Measurements from ENCODE around the gene ZAP70.
A peak's percentile ranks its signal among the peaks of the same experiment; 100 is the strongest.

Gene ZAP70

GRCh38 chr2:97755491-97755890, 42.1 kb downstream of the ZAP70 start:
- DNase-seq = no peak

- no peak for DNase-seq
Measured at GRCh38 chr2:97757062-97757461, 43.7 kb downstream of the ZAP70 start.

- DNase-seq = no peak
Measured at GRCh38 chr2:97758131-97758705, 44.8 kb downstream of the ZAP70 start.

DNA sequence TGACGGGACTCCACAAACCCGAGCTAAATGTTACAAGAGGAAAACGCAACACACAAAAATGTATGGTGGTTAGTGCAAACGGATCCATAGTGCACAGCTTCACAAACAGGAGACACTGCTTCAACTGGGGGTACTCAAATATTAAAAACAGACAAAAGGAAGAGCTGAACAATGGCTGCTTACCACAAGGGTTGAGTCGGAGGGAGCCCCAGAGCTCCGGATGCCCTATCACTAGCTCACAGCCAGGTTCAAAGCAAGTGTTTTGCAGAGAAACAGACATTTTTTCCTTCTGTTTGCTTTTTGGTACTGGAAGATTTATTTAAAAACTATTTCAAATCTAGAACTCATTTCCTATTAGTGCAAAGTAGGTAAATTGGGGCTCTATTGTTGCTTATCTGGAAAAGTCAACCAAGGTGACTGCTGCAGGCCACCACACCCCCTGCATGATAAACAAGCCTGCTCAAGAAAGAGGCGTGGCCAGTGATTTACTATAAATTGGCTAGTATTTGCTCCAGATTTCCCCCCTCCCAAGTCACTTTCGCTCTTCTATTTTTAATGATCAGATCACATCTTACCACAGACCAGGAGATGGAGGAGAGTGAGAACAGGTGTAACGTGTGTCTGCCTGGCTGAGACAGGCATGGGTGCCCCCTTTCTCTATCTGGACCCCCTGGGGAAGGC, 46.5 kb downstream of the ZAP70 start:
- no peak for DNase-seq

DNA sequence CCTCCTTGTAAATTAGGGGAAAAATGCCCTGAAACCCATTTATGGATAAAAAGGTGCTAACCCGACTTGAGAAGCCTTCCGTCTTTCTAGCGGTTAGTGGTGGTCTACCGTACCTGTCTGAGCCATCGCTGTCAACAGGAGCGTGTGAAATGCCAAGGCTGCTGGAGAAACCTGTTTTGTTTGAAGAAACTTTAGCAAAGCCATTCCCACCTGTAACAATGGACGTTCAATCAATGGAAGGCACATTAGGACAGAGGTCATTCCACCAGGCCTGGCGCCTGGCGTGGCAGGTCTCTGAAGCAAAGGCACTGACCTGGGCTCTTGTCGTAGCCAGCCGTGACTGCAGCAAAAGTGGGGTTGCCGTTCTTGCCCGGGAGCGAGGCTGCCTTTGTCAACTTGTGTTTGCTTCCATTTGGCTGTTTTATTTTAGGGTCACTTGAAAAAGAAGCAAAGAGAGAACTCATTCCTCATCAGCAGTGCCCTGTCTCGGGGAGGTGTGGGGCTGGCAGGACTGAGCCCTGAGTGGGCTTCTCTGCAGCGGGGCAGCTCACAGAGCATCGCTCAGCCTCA, 47.2 kb downstream of the ZAP70 start:
- no peak for DNase-seq

DNA sequence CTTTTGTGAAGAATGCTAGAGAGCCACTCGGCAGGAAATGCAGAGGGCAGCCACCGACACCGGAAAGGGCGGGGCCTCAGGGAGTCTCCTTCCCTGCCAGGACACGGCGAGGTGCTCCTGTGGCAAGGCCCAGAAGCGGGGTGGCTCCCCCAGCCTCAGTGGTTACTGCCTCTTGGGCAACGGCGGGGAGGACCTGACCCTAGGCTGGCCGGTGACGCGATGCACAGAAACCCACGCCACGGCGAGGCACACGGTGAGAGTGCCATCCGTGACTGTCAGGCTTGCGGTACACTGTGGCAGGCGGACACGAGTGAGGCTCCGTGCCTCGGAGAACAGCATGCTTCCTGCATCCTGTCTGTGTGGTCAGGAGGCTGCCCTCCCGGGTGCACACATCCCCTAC, 47.8 kb downstream of the ZAP70 start:
- peak; percentile 50 for DNase-seq

DNA sequence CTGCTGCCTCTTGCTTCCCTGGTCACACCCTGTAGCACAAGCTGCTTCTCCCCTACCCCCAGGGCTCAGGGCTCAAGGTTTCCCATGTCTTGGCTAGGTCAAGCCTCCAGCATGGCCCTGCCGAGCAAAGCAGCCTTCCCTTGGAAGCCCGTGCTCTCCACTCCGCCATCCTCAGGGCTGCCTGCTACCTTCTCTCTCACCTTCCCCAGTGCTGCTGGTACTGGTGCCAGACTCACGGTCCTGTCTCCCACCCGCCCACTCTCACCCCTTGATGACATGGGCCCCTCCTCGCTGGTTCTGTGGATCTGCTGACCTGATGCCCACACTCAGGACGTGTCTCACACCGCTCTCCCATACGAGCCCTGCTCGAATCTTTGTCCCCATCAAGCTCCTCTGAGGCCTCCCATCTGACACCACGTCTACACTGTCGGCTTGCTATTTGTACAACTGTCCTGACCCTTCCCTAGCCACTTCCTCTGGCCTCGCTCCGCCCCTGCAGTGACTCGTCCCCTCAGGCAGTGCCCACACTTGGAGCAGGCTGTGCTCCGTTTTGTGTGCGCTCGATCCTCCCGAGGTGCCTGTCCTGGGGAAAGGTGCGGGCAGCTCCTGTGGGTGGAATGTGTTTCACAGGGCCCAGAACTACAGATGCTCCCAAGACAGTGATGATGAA, 49.9 kb downstream of the ZAP70 start:
- DNase-seq = no peak

GRCh38 chr2:97764559-97765263, 51.3 kb downstream of the ZAP70 start:
- no peak for DNase-seq

GRCh38 chr2:97765933-97766332, 52.6 kb downstream of the ZAP70 start:
- DNase-seq = no peak

GRCh38 chr2:97766567-97766966, 53.2 kb downstream of the ZAP70 start:
- no peak for DNase-seq

DNA sequence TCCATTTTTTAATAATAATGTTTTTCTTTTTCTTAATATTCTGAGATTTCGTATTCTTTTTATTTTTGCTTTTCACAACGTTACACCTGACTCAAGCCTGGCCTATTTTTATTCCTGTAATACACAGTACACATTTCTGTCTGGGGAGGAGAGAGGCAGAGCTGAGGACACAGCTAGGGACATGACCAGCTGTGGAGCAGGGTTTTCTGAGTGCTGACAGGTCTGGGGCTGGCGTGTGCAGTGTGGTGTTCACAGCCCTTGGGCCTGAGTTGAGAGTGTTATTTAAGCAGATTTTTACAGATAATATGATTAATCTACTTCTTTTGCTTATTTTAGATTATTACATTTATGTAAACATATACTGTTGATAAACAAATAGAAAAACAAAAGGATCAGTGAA, 55.9 kb downstream of the ZAP70 start:
- no peak for DNase-seq

DNA sequence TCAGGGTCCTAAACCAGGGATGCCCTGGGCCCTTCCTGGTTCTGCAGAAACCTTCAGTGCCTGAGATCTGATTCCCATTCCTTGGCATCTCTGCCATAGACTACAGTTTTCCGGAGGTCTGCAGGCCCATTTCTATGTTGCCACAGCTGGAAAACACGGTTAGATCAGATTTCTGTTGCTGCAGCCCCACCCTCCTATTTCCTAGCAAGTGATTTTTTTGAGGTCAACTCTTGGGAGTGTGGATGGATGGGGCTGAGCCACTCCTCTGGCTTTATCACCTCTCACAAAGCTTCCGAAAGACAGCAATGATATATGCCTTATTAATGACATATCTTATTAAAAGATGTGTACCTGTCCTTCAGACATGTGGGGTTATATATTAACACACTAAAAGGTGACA, 56.3 kb downstream of the ZAP70 start:
- DNase-seq = no peak

GRCh38 chr2:97770445-97770844, 57.1 kb downstream of the ZAP70 start:
- DNase-seq = no peak

GRCh38 chr2:97774425-97774824, 61.0 kb downstream of the ZAP70 start:
- no peak for DNase-seq

DNA sequence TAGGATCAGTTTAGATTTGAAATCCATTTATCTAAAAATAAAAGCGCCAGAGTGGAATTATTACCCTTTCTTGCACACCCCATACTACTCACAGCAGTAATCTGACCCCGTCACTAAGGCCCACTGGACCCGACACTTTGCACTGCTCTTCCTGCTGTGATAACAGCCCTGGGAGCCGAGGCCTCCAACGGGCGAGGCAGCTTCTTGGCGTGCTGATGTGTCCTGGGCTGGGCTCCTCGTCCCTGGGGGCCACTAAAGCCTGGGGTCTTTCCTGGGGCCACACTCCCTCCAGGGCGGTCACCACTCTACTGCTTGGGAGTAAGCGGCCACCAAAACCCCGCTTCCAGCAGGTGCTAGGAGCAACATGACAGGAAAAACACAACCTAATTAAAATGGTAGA, 61.7 kb downstream of the ZAP70 start:
- DNase-seq = no peak

DNA sequence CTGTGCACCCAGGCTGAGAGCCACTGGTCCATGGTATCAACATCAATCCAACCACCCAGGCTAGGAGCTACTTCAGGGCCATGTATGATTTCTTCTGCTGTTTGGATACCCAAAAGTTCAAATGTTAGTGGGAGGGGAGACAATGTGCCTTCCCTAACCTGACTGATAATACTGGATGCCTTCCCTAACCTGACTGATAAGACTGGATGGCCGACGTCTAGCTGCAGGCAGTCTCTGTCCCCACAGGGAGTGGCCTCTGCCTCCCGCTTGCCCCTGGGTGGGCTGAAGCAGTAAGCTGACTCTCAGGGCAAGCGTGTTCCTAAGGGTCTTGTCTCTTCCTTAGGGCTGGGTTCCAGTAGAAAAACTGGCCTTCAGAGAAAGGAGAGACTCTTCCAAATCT, 65.8 kb downstream of the ZAP70 start:
- DNase-seq = no peak

- DNase-seq = no peak
Measured at GRCh38 chr2:97781981-97782380, 68.6 kb downstream of the ZAP70 start.

DNA sequence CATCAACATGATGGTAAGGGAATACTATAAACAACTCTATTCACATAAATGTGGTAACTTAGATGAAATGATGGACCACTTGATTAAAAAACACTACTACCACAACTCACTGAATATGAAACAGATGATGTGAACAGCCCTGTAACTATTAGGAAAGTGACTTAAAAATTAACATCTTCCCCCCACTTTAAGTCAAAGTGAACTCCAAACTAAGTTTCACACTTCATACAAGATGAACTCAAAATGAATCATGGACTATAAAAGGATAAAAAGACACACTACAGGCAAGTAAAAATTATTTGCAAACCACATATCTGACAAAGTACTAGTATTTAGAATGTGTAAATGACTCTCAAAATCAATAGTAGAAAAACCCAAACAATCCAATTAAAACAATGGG, 71.6 kb downstream of the ZAP70 start:
- no peak for DNase-seq

- DNase-seq = no peak
Measured at GRCh38 chr2:97785818-97786217, 72.4 kb downstream of the ZAP70 start.

- no peak for DNase-seq
Measured at GRCh38 chr2:97788986-97789644, 75.7 kb downstream of the ZAP70 start.
